HG03175 (cell line): ENCODE data around the gene SLC17A7.

Source experiments
- ATAC-seq: cut with Tn5 transposase; IDR thresholded peaks from one replicate; pipeline ENCODE4 v1.9.1; 2021; ENCODE audit warnings: mild to moderate bottlenecking, moderate library complexity; ENCODE audit not compliant: unreplicated experiment

The SLC17A7 gene

GRCh38 chr19:49382639-49383038, 58.7 kb downstream of the SLC17A7 start:
- no peak for ATAC-seq

- no peak for ATAC-seq
Measured at GRCh38 chr19:49380391-49380790, 60.9 kb downstream of the SLC17A7 start.
